Esophagus muscularis mucosa (tissue), 4 donors: Measurements from ENCODE around the gene ECE1.

Source experiments
- CTCF ChIP-seq, 3 experiments: fragments of 200-600 bp in 2 of 3; fragments of 450-650 bp in 1 of 3; sonication (generic) in 2 of 3; IDR thresholded peaks; one replicate each; pipeline ENCODE4 v1.5.1; 2017 to 2019; ENCODE audit warnings: antibody characterized with exemption in 3 of 3, mild to moderate bottlenecking in 2 of 3, moderate library complexity in 1 of 3
- EP300 ChIP-seq: sonication (generic); formaldehyde crosslinking; IDR thresholded peaks from one replicate; pipeline ENCODE4 v1.6.1; 2017; ENCODE audit warnings: antibody characterized with exemption
- POLR2A ChIP-seq: fragments of 450-650 bp; IDR thresholded peaks from one replicate; pipeline ENCODE4 v1.6.1; 2017; ENCODE audit warnings: antibody characterized with exemption, moderate library complexity, mild to moderate bottlenecking, low read depth
- POLR2AphosphoS5 ChIP-seq, 2 donors: sonication (generic); formaldehyde crosslinking; IDR thresholded peaks; one replicate each; pipeline ENCODE4 v1.6.1; 2017; ENCODE audit warnings: antibody characterized with exemption in 2 of 2

- TF ChIP-seq CTCF (IDR thresholded peaks at IDR 0.05): no peak
- TF ChIP-seq POLR2AphosphoS5 (IDR thresholded peaks at IDR 0.05): peak; percentile 61 to 62
- no peak for TF ChIP-seq POLR2A
- no peak for TF ChIP-seq EP300
Observed at GRCh38 chr1:21318714-21319159, 28.5 kb upstream of the ECE1 start.
